GM12865 (cell line): ENCODE results near the gene RHEBL1.
"Not testable (repeated sequence)": the region's sequence is repeated elsewhere in the genome, so short reads cannot be mapped to it uniquely, and the experiment has no call there.

Experiments used
- DNase-seq: peaks from one replicate; pipeline ENCODE4 v3.0.0; 2010; ENCODE audit warnings: low read depth
- H3K4me3 ChIP-seq: 2 replicates; pipeline ENCODE4 v1.5.1; 2011; ENCODE audit warnings: mild to moderate bottlenecking, low read depth, low read length, control low read depth
- CTCF ChIP-seq: IDR thresholded peaks from 2 replicates; pipeline ENCODE4 v1.5.1; 2011; ENCODE audit warnings: low read length, control low read depth, low read depth, inconsistent platforms; ENCODE audit not compliant: insufficient read depth; ENCODE audit errors: missing control alignments

RHEBL1 gene

GRCh38 chr12:49070971-49071370, 1.2 kb upstream of the RHEBL1 start:
- no peak for DNase-seq
- TF ChIP-seq CTCF = no peak
- no peak overlapping the region for H3K4me3 ChIP-seq

GRCh38 chr12:49068879-49069506, 786 bp downstream of the RHEBL1 start:
- no peak for DNase-seq
- no peak for TF ChIP-seq CTCF

GRCh38 chr12:49066120-49066519, 3.7 kb downstream of the RHEBL1 start:
- H3K4me3 ChIP-seq = no peak overlapping the region
- no peak for DNase-seq
- no peak for TF ChIP-seq CTCF

More at GRCh38 chr12:49068879-49069506, 786 bp downstream of the RHEBL1 start:
- H3K4me3 ChIP-seq = peak overlapping the region; percentile 96

- no peak for DNase-seq
- TF ChIP-seq CTCF = no peak
- H3K4me3 ChIP-seq = no peak overlapping the region
Measured at GRCh38 chr12:49064767-49065152, 5.0 kb downstream of the RHEBL1 start.

- not testable (repeated sequence) for DNase-seq, H3K4me3 ChIP-seq
Measured at GRCh38 chr12:49061916-49062315, 7.9 kb downstream of the RHEBL1 start.

- no peak for DNase-seq
- H3K4me3 ChIP-seq = peak overlapping the region; percentile 72
- no peak for TF ChIP-seq CTCF
Measured at GRCh38 chr12:49061157-49061650, 8.6 kb downstream of the RHEBL1 start.

- peak; percentile 98 for DNase-seq
Measured at GRCh38 chr12:49060237-49061156, 9.3 kb downstream of the RHEBL1 start, which contains the start of gene KMT2D. Gene KMT2D, minus strand, starts transcription at chr12:49060794. Its CDS starts 5,470 bp downstream, at chr12:49055324.

More at GRCh38 chr12:49060237-49061156, 9.3 kb downstream of the RHEBL1 start, which contains the start of gene KMT2D:
- H3K4me3 ChIP-seq = peak within 1 kb of the TSS; percentile 72
- TF ChIP-seq CTCF = peak; percentile 8
